Smooth muscle cell (in vitro differentiated cells): ENCODE data around the gene ACKR2. TPM values are rescaled to one million over a fixed set of nuclear protein-coding genes. Genes with fewer than 3 reads are reported as not detected.

ENCODE experiments used
- DNase-seq: peaks from one replicate; lab custom pipeline; 2025; ENCODE audit not compliant: unreplicated experiment; lab: John Stamatoyannopoulos, UW
- H2AFZ ChIP-seq: fragments of 200-600 bp; sonication (generic); 2 replicates; pipeline ENCODE4 v1.6.0; 2016; ENCODE audit warnings: antibody characterized with exemption, low read depth, mild to moderate bottlenecking
- H3F3A ChIP-seq: fragments of 200-600 bp; sonication (generic); 2 replicates; pipeline ENCODE4 v1.6.0; 2017; ENCODE audit warnings: antibody characterized with exemption, low read depth
- H3K27ac ChIP-seq: fragments of 200-600 bp; sonication (generic); 2 replicates; pipeline ENCODE4 v1.5.1; 2016; ENCODE audit warnings: low read depth, mild to moderate bottlenecking
- H3K27me3 ChIP-seq: fragments of 200-600 bp; sonication (generic); 2 replicates; pipeline ENCODE4 v1.6.1; 2016; ENCODE audit warnings: low read depth, mild to moderate bottlenecking
- H3K36me3 ChIP-seq: fragments of 200-600 bp; sonication (generic); 2 replicates; pipeline ENCODE4 v1.5.1; 2016; ENCODE audit warnings: low read depth
- H3K4me1 ChIP-seq: fragments of 200-600 bp; sonication (generic); 2 replicates; pipeline ENCODE4 v1.5.1; 2016; ENCODE audit warnings: low read depth
- H3K4me2 ChIP-seq: fragments of 200-600 bp; sonication (generic); 2 replicates; pipeline ENCODE4 v1.6.0; 2016; ENCODE audit warnings: mild to moderate bottlenecking
- H3K4me3 ChIP-seq: fragments of 200-600 bp; sonication (generic); 2 replicates; pipeline ENCODE4 v1.5.1; 2016; ENCODE audit warnings: mild to moderate bottlenecking
- H3K79me2 ChIP-seq: fragments of 200-600 bp; sonication (generic); 2 replicates; pipeline ENCODE4 v1.6.0; 2016; ENCODE audit warnings: low read depth, mild to moderate bottlenecking
- H3K9ac ChIP-seq: fragments of 200-600 bp; sonication (generic); 2 replicates; pipeline ENCODE4 v1.6.0; 2016; ENCODE audit warnings: low read depth
- H3K9me3 ChIP-seq: fragments of 200-600 bp; sonication (generic); replicated peaks from 2 replicates; pipeline ENCODE4 v1.5.1; 2016; ENCODE audit warnings: low read depth
- H4K20me1 ChIP-seq: fragments of 200-600 bp; sonication (generic); 2 replicates; pipeline ENCODE4 v1.6.0; 2016; ENCODE audit warnings: low read depth
- CTCF ChIP-seq: fragments of 200-600 bp; sonication (generic); IDR thresholded peaks from 2 replicates; pipeline ENCODE4 v1.5.1; 2017; ENCODE audit warnings: borderline replicate concordance, mild to moderate bottlenecking, antibody characterized with exemption; ENCODE audit not compliant: insufficient read depth, poor library complexity, severe bottlenecking
- WGBS: methylation state at CpG from one replicate; pipeline ENCODE4 v1.1.7; 2016; ENCODE audit warnings: low lambda C conversion rate; 5-methylcytosine and 5-hydroxymethylcytosine counted together
- polyA plus RNA-seq: library from polyadenylated mRNA; unstranded; fragments of >200 nt; fragmentation: Nextera tagmentation; extraction: Ambion mirVana; gene quantifications from 2 replicates; pipeline ENCODE4 v1.2.1, GENCODE V29; 2016
- total RNA-seq: library from RNA; depleted of rRNA; stranded (reverse); fragments of >200 nt; gene quantifications from 2 replicates; pipeline ENCODE4 v1.2.3, GENCODE V29; 2014

Gene ACKR2
- total and polyA plus RNA-seq, 2 experiments from 2014 or later, result 1.1 to 17.2 TPM

- peaks cover 55% of the 10 kb centered on the region for H4K20me1 ChIP-seq
- peaks cover 12% of the 10 kb centered on the region for H3F3A ChIP-seq
- H3K4me3 ChIP-seq, result no peak overlapping the region
- no peaks in the 10 kb centered on the region for H3K9me3 ChIP-seq
- H3K9ac ChIP-seq, result no peak overlapping the region
- H3K79me2 ChIP-seq, result peaks cover 61% of the 10 kb centered on the region
- no peaks in the 10 kb centered on the region for H3K36me3 ChIP-seq
- DNase-seq, result no peak
- no peak overlapping the region for H3K27ac ChIP-seq
- no peak for TF ChIP-seq CTCF
- 100% methylated on average over 2 of the region's 2 CpGs for WGBS
- H3K27me3 ChIP-seq, result no peaks in the 10 kb centered on the region
- H3K4me1 ChIP-seq, result peaks cover 34% of the 10 kb centered on the region
- H3K4me2 ChIP-seq, result no peak overlapping the region
- no peak overlapping the region for H2AFZ ChIP-seq
Observed at GRCh38 chr3:42800251-42800650, 9.0 kb upstream of the ACKR2 start.

- H3F3A ChIP-seq, result peaks cover 12% of the 10 kb centered on the region
- 88% methylated on average over 3 of the region's 3 CpGs for WGBS
- peaks cover 52% of the 10 kb centered on the region for H3K79me2 ChIP-seq
- no peak overlapping the region for H3K27ac ChIP-seq
- H2AFZ ChIP-seq, result no peak overlapping the region
- peak overlapping the region; percentile 94 for H3K4me3 ChIP-seq
- peak overlapping the region; percentile 100 for H3K4me2 ChIP-seq
- no peaks in the 10 kb centered on the region for H3K36me3 ChIP-seq
- no peak for DNase-seq
- peaks cover 34% of the 10 kb centered on the region for H3K4me1 ChIP-seq
- H3K27me3 ChIP-seq, result no peaks in the 10 kb centered on the region
- no peak overlapping the region for H3K9ac ChIP-seq
- TF ChIP-seq CTCF, result no peak
- no peaks in the 10 kb centered on the region for H3K9me3 ChIP-seq
- H4K20me1 ChIP-seq, result peaks cover 46% of the 10 kb centered on the region
Observed at GRCh38 chr3:42801048-42801620, 8.1 kb upstream of the ACKR2 start.

GRCh38 chr3:42801784-42802183 lies 7.5 kb upstream of the ACKR2 start:
- Histone ChIP-seq H3F3A (peaks cover 12% of the 10 kb centered on the region), H3K4me1 (peaks cover 34% of the 10 kb centered on the region), H3K9ac (peak overlapping the region; percentile 89), H3K4me3 (peak overlapping the region; percentile 94), H4K20me1 (peaks cover 41% of the 10 kb centered on the region), H3K27me3 (no peaks in the 10 kb centered on the region), H3K36me3 (no peaks in the 10 kb centered on the region), H3K9me3 (no peaks in the 10 kb centered on the region), H3K27ac (no peak overlapping the region), H3K79me2 (peaks cover 47% of the 10 kb centered on the region), H2AFZ (no peak overlapping the region), H3K4me2 (peak overlapping the region; percentile 100)
- DNase-seq, result no peak
- 87% methylated on average over 4 of the region's 4 CpGs for WGBS
- TF ChIP-seq CTCF, result no peak

GRCh38 chr3:42802876-42803413 lies 6.3 kb upstream of the ACKR2 start:
- H3K27me3 ChIP-seq, result no peaks in the 10 kb centered on the region
- no peaks in the 10 kb centered on the region for H3K9me3 ChIP-seq
- peaks cover 12% of the 10 kb centered on the region for H3F3A ChIP-seq
- H3K9ac ChIP-seq, result peak overlapping the region; percentile 89
- DNase-seq, result no peak
- H3K27ac ChIP-seq, result peak overlapping the region; percentile 91
- H3K4me3 ChIP-seq, result peak overlapping the region; percentile 94
- no peak for TF ChIP-seq CTCF
- peaks cover 34% of the 10 kb centered on the region for H3K4me1 ChIP-seq
- H3K36me3 ChIP-seq, result no peaks in the 10 kb centered on the region
- WGBS, result 45% methylated on average over 11 of the region's 11 CpGs
- peaks cover 41% of the 10 kb centered on the region for H4K20me1 ChIP-seq
- H3K79me2 ChIP-seq, result peaks cover 47% of the 10 kb centered on the region
- peak overlapping the region; percentile 100 for H3K4me2 ChIP-seq
- peak overlapping the region; percentile 99 for H2AFZ ChIP-seq
